PC-9 (cell line): ENCODE results near the gene RBPMS2. TPM values are rescaled to one million over a fixed set of nuclear protein-coding genes. Genes with fewer than 3 reads are reported as not detected.
"Not testable (repeated sequence)": the region's sequence is repeated elsewhere in the genome, so short reads cannot be mapped to it uniquely, and the experiment has no call there.

Experiments used
- BruUV-seq: library from RNA; stranded (reverse); fragments of 400-500 nt; replicated peaks from 2 replicates; lab custom pipeline; 2021; lab: Mats Ljungman, UMichigan
- CTCF ChIA-PET: fragments of 300-600 bp; sonication (Branson Sonifier 250); formaldehyde crosslinking; loops from one replicate; lab custom pipeline; 2022; ENCODE audit warnings: antibody characterized with exemption; lab: Charles Lee
- POLR2A ChIA-PET: fragments of 300-600 bp; sonication (Branson Sonifier 250); formaldehyde crosslinking; loops from one replicate; lab custom pipeline; 2022; ENCODE audit warnings: antibody characterized with exemption; ENCODE audit not compliant: unreplicated experiment; lab: Charles Lee
- DNase-seq, 2 experiments: peaks; one replicate each; pipeline versions ENCODE4 v3.0.0 to v3.0.0-alpha.2; 2015 to 2022; ENCODE audit warnings: mixed read lengths in 1 of 2
- H2AFZ ChIP-seq: fragments of 200-600 bp; sonication (generic); 2 replicates; pipeline ENCODE4 v1.8.1; 2017; ENCODE audit warnings: antibody characterized with exemption
- H3F3A ChIP-seq: fragments of 200-600 bp; sonication (generic); 2 replicates; pipeline ENCODE4 v1.8.1; 2017; ENCODE audit warnings: antibody characterized with exemption, mild to moderate bottlenecking, low read depth; ENCODE audit not compliant: insufficient read depth
- H3K27ac ChIP-seq: fragments of 200-600 bp; sonication (generic); 2 replicates; pipeline ENCODE4 v1.6.1; 2016; ENCODE audit warnings: mixed run types
- H3K27me3 ChIP-seq: fragments of 200-600 bp; sonication (generic); 2 replicates; pipeline ENCODE4 v1.6.1; 2016; ENCODE audit warnings: low read depth, mixed run types; ENCODE audit not compliant: insufficient read depth
- H3K36me3 ChIP-seq: fragments of 200-600 bp; sonication (generic); 2 replicates; pipeline ENCODE4 v1.6.1; 2016; ENCODE audit warnings: low read depth, mixed run types
- H3K4me1 ChIP-seq: fragments of 200-600 bp; sonication (generic); replicated peaks from 2 replicates; pipeline ENCODE4 v1.6.1; 2016; ENCODE audit warnings: mixed run types; ENCODE audit not compliant: insufficient read depth
- H3K4me2 ChIP-seq: fragments of 200-600 bp; sonication (generic); 2 replicates; pipeline ENCODE4 v1.6.1; 2017; ENCODE audit warnings: mixed run types
- H3K4me3 ChIP-seq: fragments of 200-600 bp; sonication (generic); 2 replicates; pipeline ENCODE4 v1.6.1; 2016; ENCODE audit warnings: mixed run types
- H3K79me2 ChIP-seq: fragments of 200-600 bp; sonication (generic); 2 replicates; pipeline ENCODE4 v1.6.1; 2017; ENCODE audit warnings: low read depth, mixed run types
- H3K9me2 ChIP-seq: fragments of 200-600 bp; sonication (generic); 2 replicates; pipeline ENCODE4 v1.8.1; 2017; ENCODE audit warnings: mild to moderate bottlenecking; ENCODE audit not compliant: insufficient read depth
- H3K9me3 ChIP-seq: fragments of 200-600 bp; sonication (generic); 2 replicates; pipeline ENCODE4 v1.8.1; 2016; ENCODE audit warnings: low read depth; ENCODE audit not compliant: insufficient read depth
- H4K20me1 ChIP-seq: fragments of 200-600 bp; sonication (generic); 2 replicates; pipeline ENCODE4 v1.8.1; 2017; ENCODE audit not compliant: insufficient read depth
- CTCF ChIP-seq: fragments of 200-600 bp; sonication (generic); conservative IDR thresholded peaks from 2 replicates; pipeline ENCODE4 v1.6.1; 2017; ENCODE audit warnings: mixed run types, antibody characterized with exemption, mild to moderate bottlenecking, moderate library complexity
- EZH2 ChIP-seq: fragments of 200-600 bp; sonication (generic); IDR thresholded peaks from 2 replicates; pipeline ENCODE4 v1.8.0; 2017; ENCODE audit warnings: antibody characterized with exemption, low read depth
- intact Hi-C: fragments of 100-400 bp; cut with micrococcal nuclease; formaldehyde crosslinking; loops from one replicate; pipeline ENCODE4 v1.10.0; 2022; ENCODE audit not compliant: unreplicated experiment
- total RNA-seq: library from RNA; stranded (reverse); gene quantifications from 2 replicates; pipeline ENCODE4 v1.2.3, GENCODE V29; 2021

Gene RBPMS2
- total RNA-seq, 1 experiment from 2014 or later: 4.1 TPM

DNA sequence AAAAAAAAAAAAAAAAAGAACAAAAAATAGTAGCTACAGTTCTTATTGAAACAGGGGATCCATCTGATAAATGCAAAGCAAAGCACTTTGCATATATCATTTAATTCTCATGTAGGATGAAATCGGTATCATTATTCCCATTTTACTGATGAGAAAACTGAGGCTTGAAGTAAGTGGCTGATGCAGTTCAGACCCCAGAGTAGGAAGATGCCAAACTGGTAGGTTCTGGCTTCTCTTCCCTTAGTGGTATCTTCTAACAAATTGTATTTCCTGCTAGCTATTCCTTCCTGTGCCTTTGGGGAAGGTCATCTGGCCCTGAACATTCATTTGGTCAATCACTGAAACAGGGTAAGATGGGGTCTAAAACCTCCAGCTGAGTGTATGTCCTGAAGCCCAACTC lies 28.1 kb upstream of the RBPMS2 start:
- no peaks in the 10 kb centered on the region for H3K4me1 ChIP-seq
- no TSS peak for BruUV-seq
- ChIA-PET POLR2A (no interaction called here), CTCF (interaction anchor here (0.6 kb wide), 1 partner anchor 887 kb away, joined by 4 read pairs; no protein-coding TSS in a partner anchor)
- H4K20me1 ChIP-seq: no peaks in the 10 kb centered on the region
- H3K9me2 ChIP-seq: no peaks in the 10 kb centered on the region
- no peak for DNase-seq
- no peaks in the 10 kb centered on the region for H3K9me3 ChIP-seq
- H3F3A ChIP-seq: no peaks in the 10 kb centered on the region
- no peaks in the 10 kb centered on the region for H3K27me3 ChIP-seq
- H3K27ac ChIP-seq: no peak overlapping the region
- H3K79me2 ChIP-seq: no peaks in the 10 kb centered on the region
- H3K4me2 ChIP-seq: no peak overlapping the region
- no peak overlapping the region for H2AFZ ChIP-seq
- intact Hi-C loops: no loop called here
- H3K4me3 ChIP-seq: no peak overlapping the region
- TF ChIP-seq CTCF: no peak
- no peak for TF ChIP-seq EZH2
- no peaks in the 10 kb centered on the region for H3K36me3 ChIP-seq

GRCh38 chr15:64800476-64800875 lies 25.1 kb upstream of the RBPMS2 start:
- no TSS peak for BruUV-seq
- H4K20me1 ChIP-seq: no peaks in the 10 kb centered on the region
- POLR2A ChIA-PET: interaction anchor here (0.6 kb wide), 1 partner anchor 40 kb away, joined by 4 read pairs; no protein-coding TSS in a partner anchor
- intact Hi-C loops: no loop called here
- H2AFZ ChIP-seq: no peak overlapping the region
- no peaks in the 10 kb centered on the region for H3K4me1 ChIP-seq
- no peaks in the 10 kb centered on the region for H3K9me3 ChIP-seq
- no peak overlapping the region for H3K27ac ChIP-seq
- H3K4me2 ChIP-seq: no peak overlapping the region
- no peaks in the 10 kb centered on the region for H3K27me3 ChIP-seq
- no peaks in the 10 kb centered on the region for H3F3A ChIP-seq
- no peaks in the 10 kb centered on the region for H3K79me2 ChIP-seq
- DNase-seq: peak in 1 of 2 experiments; percentile 8
- H3K4me3 ChIP-seq: no peak overlapping the region
- TF ChIP-seq CTCF: no peak
- no peak for TF ChIP-seq EZH2
- no peaks in the 10 kb centered on the region for H3K36me3 ChIP-seq
- no peaks in the 10 kb centered on the region for H3K9me2 ChIP-seq
- CTCF ChIA-PET: interaction anchor here (0.6 kb wide), 2 partner anchors 8 to 73 kb away, joined by 3 to 4 read pairs; no protein-coding TSS in a partner anchor

DNA sequence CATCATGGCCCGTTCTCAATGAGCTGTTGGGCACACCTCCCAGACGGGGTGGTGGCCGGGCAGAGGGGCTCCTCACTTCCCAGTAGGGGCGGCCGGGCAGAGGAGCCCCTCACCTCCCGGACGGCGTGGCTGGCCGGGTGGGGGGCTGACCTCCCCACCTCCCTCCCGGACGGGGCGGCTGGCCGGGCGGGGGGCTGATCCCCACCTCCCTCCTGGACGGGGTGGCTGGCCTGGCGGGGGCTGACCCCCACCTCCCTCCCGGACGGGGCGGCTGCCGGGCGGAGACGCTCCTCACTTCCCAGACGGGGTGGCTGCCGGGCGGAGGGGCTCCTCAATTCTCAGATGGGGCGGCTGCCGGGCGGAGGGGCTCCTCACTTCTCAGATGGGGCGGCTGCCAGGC lies 23.5 kb upstream of the RBPMS2 start:
- H3K9me3 ChIP-seq, H4K20me1 ChIP-seq, H3K4me3 ChIP-seq, H3K4me1 ChIP-seq, DNase-seq, H3K4me2 ChIP-seq, H2AFZ ChIP-seq, H3K27me3 ChIP-seq, H3F3A ChIP-seq, H3K36me3 ChIP-seq, CTCF ChIA-PET, H3K27ac ChIP-seq, H3K79me2 ChIP-seq, BruUV-seq, H3K9me2 ChIP-seq, intact Hi-C loops, POLR2A ChIA-PET: not testable (repeated sequence)

DNA sequence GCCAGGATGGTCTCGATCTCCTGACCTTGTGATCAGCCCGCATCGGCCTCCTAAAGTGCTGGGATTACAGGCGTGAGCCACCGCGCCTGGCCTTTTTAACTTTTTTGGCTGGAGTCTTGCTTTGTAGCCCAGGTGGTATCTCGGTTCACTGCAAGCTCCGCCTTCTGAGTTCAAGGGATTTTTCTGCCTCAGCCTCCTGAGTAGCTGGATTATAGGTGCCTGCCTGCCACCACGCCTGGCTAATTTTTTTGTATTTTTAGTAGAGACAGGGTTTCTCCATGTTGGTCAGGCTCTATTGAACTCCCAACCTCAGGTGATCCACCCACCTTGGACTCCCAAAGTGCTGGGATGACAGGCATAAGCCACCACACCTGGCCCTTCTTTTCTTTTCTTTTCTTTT lies 20.5 kb upstream of the RBPMS2 start:
- intact Hi-C loops, H3K36me3 ChIP-seq, H3K4me1 ChIP-seq, BruUV-seq, H3K79me2 ChIP-seq, H3K9me3 ChIP-seq, POLR2A ChIA-PET, H3K4me2 ChIP-seq, DNase-seq, H3K27me3 ChIP-seq, CTCF ChIA-PET, H3F3A ChIP-seq, H3K27ac ChIP-seq, H3K9me2 ChIP-seq, H3K4me3 ChIP-seq, H2AFZ ChIP-seq, H4K20me1 ChIP-seq: not testable (repeated sequence)

DNA sequence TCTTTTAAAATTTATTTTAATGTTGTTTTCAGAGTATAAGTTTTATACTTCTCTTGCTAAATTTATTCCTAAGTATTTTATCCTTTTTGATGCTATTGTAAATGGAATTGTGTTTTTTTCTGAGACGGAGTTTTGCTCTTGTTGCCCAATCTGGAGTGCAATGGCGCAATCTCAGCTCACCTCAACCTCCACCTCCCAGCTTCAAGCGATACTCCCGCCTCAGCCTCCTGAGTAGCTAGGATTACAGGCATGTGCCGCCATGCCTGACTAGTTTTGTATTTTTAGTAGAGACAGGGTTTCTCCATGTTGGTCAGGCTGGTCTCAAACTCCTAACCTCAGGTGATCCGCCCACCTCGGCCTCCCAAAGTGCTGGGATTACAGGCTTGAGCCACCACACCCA lies 19.9 kb upstream of the RBPMS2 start:
- H3K79me2 ChIP-seq, H3K4me2 ChIP-seq, H3K27me3 ChIP-seq, H2AFZ ChIP-seq, H4K20me1 ChIP-seq, H3K4me3 ChIP-seq, H3K9me3 ChIP-seq, H3F3A ChIP-seq, H3K9me2 ChIP-seq, H3K36me3 ChIP-seq, POLR2A ChIA-PET, CTCF ChIA-PET, DNase-seq, H3K4me1 ChIP-seq, H3K27ac ChIP-seq, BruUV-seq, intact Hi-C loops: not testable (repeated sequence)
